Mesendoderm (in vitro differentiated cells): Measurements from ENCODE around the gene PLEKHB2.
"Not testable (repeated sequence)": the region's sequence is repeated elsewhere in the genome, so short reads cannot be mapped to it uniquely, and the experiment has no call there.

ENCODE experiments used
- DNase-seq: peaks from one replicate; pipeline ENCODE4 v3.0.0; 2013
- H2AK5ac ChIP-seq: 2 replicates; pipeline ENCODE4 v1.6.1; 2013; ENCODE audit warnings: low read length, inconsistent platforms
- H2BK120ac ChIP-seq: 2 replicates; pipeline ENCODE4 v1.6.1; 2013; ENCODE audit warnings: low read depth, mild to moderate bottlenecking, low read length, moderate library complexity, mixed read lengths
- H2BK15ac ChIP-seq: replicated peaks from 2 replicates; pipeline ENCODE4 v1.6.1; 2013; ENCODE audit warnings: low read depth, mild to moderate bottlenecking, moderate library complexity
- H2BK5ac ChIP-seq: 2 replicates; pipeline ENCODE4 v1.6.1; 2013; ENCODE audit warnings: low read length, inconsistent platforms
- H3K18ac ChIP-seq: 2 replicates; pipeline ENCODE4 v1.6.1; 2013; ENCODE audit warnings: mild to moderate bottlenecking, low read length, mixed read lengths
- H3K23ac ChIP-seq: one replicate; pipeline ENCODE4 v1.6.1; 2013; ENCODE audit warnings: low read length
- H3K27ac ChIP-seq: 2 replicates; pipeline ENCODE4 v1.5.1; 2013; ENCODE audit warnings: low read depth, mild to moderate bottlenecking, inconsistent platforms, low read length, moderate library complexity
- H3K27me3 ChIP-seq: 2 replicates; pipeline ENCODE4 v1.6.1; 2013; ENCODE audit warnings: low read length, control low read depth, mild to moderate bottlenecking, inconsistent platforms; ENCODE audit not compliant: insufficient read depth, poor library complexity
- H3K36me3 ChIP-seq: 2 replicates; pipeline ENCODE4 v1.6.1; 2013; ENCODE audit warnings: low read length, inconsistent platforms; ENCODE audit not compliant: control insufficient read depth, insufficient read depth
- H3K4ac ChIP-seq: one replicate; pipeline ENCODE4 v1.6.1; 2013; ENCODE audit warnings: low read depth, mild to moderate bottlenecking, low read length, moderate library complexity
- H3K4me1 ChIP-seq: 2 replicates; pipeline ENCODE4 v1.6.1; 2013; ENCODE audit warnings: low read depth, low read length, inconsistent platforms; ENCODE audit not compliant: control insufficient read depth
- H3K4me2 ChIP-seq: 2 replicates; pipeline ENCODE4 v1.6.1; 2013; ENCODE audit warnings: low read length
- H3K4me3 ChIP-seq: 2 replicates; pipeline ENCODE4 v1.5.1; 2013; ENCODE audit warnings: mild to moderate bottlenecking, low read length
- H3K56ac ChIP-seq: one replicate; pipeline ENCODE4 v1.6.1; 2013; ENCODE audit warnings: low read length
- H3K79me1 ChIP-seq: 2 replicates; pipeline ENCODE4 v1.6.1; 2013; ENCODE audit warnings: low read length, inconsistent platforms
- H3K79me2 ChIP-seq: 2 replicates; pipeline ENCODE4 v1.6.1; 2013; ENCODE audit warnings: mild to moderate bottlenecking, low read length; ENCODE audit not compliant: control insufficient read depth, insufficient read depth
- H3K9ac ChIP-seq: 2 replicates; pipeline ENCODE4 v1.6.1; 2013; ENCODE audit warnings: low read length, inconsistent platforms
- H4K5ac ChIP-seq: one replicate; pipeline ENCODE4 v1.6.1; 2013; ENCODE audit warnings: low read length
- H4K8ac ChIP-seq: one replicate; pipeline ENCODE4 v1.6.1; 2013; ENCODE audit warnings: low read depth, mild to moderate bottlenecking, control low read depth, low read length, moderate library complexity
- WGBS: extraction: QIAGEN DNeasy Blood & Tissue Kit; methylation state at CpG from one replicate; pipeline ENCODE4 v1.1.7; 2013; ENCODE audit warnings: low lambda C conversion rate, missing lambda C conversion rate; ENCODE audit not compliant: insufficient coverage; ENCODE audit errors: extremely low coverage; 5-methylcytosine and 5-hydroxymethylcytosine counted together

Gene PLEKHB2

DNA sequence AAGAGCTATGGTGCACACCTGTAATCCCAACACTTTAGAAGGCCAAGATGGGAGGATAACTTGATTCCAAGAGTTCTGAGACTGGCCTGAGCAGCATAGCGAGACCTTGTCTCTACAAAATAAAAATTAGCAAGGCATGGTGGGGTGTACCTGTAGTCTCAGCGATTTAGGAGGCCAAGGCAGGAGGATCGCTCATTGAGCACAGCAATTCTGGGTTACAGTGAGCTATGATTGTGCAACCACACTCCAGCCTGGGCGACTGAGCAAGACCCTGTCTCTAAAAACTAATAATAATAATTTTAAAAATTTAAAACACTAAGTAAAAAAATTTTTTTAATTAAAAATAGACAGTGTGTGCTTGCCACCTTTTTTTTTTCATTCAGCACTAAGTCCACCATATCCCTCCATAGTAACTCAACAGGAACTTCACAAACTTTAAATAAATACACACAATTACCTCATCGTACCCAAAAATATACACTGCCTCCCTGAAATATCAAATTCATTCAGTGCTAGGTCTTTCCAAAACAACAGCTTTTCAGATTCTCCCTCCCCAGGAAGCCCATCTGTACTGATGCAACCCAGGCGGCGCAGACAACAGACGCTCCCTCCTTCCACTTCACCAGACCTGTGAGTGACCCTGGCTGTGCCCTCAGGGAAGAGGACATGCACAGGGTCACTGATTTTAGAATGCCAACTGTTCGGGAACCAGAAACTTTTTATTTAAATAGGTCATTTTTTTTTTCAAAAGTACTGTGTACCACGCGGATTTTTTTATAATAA lies 41.4 kb upstream of the PLEKHB2 start:
- Histone ChIP-seq H3K79me2 (peaks cover 70% of the 10 kb centered on the region), H2BK15ac (no peak overlapping the region), H3K27ac (peak overlapping the region; percentile 30), H3K27me3 (no peaks in the 10 kb centered on the region), H4K5ac (no peak overlapping the region), H3K4me2 (no peak overlapping the region), H3K79me1 (peaks cover 24% of the 10 kb centered on the region), H2BK120ac (no peak overlapping the region), H4K8ac (peak overlapping the region; percentile 2), H3K4ac (no peak overlapping the region), H2AK5ac (no peak overlapping the region), H3K23ac (no peak overlapping the region), H3K4me1 (peaks cover 4% of the 10 kb centered on the region), H3K56ac (no peak overlapping the region), H2BK5ac (no peak overlapping the region), H3K9ac (no peak overlapping the region), H3K4me3 (no peak overlapping the region), H3K18ac (no peak overlapping the region), H3K36me3 (peaks cover 6% of the 10 kb centered on the region)
- DNase-seq, result peak; percentile 27
- 100% methylated on average over 3 of the region's 11 CpGs for WGBS

DNA sequence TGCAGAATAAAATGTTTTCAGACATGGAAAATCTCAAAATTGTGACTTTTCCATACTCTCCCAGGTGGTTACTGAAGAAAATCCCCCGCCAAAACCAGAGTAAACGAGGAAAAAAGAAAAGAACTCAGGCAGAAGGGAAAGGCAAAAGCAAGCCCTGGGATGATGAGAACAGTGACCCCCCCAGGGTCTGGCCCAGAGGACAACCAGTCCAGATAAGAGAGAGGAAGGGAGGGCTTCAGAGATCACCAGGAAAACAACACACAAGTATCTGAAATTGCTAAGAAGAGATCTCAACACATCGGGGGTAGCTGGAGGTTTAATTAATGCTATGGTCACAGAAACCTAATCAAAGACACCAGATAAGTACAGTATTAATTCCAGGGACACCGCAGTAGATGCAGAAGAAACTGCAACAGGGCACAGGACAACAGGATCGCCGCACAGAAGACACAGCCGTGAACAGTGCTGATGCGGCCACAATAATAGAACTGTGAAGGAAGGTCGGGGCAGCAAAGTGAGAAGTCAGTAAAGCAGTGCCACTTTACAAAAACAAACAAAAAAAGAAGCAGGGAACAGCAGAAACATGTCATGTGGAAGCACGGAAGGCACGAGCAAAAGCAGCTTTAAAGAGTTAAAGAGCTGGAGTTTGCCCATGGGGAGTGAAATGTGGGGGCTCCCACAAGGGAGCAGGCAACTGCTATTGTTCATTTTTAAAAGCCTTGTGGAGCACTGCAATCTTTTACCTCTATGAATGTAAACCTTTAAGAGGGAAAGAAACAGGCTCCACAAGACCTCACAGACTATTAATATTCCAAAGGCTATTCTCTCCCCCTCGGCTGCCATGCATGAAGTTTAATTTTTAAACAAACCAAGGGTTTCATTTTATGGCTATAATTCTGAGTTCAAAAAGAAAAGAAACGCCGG lies 40.3 kb upstream of the PLEKHB2 start:
- H2BK120ac ChIP-seq, result no peak overlapping the region
- no peak overlapping the region for H2BK5ac ChIP-seq
- no peak overlapping the region for H2AK5ac ChIP-seq
- no peak overlapping the region for H3K4me3 ChIP-seq
- H3K4ac ChIP-seq, result no peak overlapping the region
- no peak overlapping the region for H3K18ac ChIP-seq
- no peak overlapping the region for H2BK15ac ChIP-seq
- no peak overlapping the region for H3K4me2 ChIP-seq
- H3K36me3 ChIP-seq, result peaks cover 6% of the 10 kb centered on the region
- peaks cover 4% of the 10 kb centered on the region for H3K4me1 ChIP-seq
- H3K23ac ChIP-seq, result no peak overlapping the region
- no peak overlapping the region for H4K8ac ChIP-seq
- no peak overlapping the region for H3K9ac ChIP-seq
- no peak overlapping the region for H4K5ac ChIP-seq
- peaks cover 67% of the 10 kb centered on the region for H3K79me2 ChIP-seq
- H3K79me1 ChIP-seq, result peaks cover 21% of the 10 kb centered on the region
- H3K27ac ChIP-seq, result no peak overlapping the region
- WGBS, result no CpG with 5 or more reads among the region's 14 CpGs
- no peak overlapping the region for H3K56ac ChIP-seq
- no peaks in the 10 kb centered on the region for H3K27me3 ChIP-seq
- DNase-seq, result no peak

DNA sequence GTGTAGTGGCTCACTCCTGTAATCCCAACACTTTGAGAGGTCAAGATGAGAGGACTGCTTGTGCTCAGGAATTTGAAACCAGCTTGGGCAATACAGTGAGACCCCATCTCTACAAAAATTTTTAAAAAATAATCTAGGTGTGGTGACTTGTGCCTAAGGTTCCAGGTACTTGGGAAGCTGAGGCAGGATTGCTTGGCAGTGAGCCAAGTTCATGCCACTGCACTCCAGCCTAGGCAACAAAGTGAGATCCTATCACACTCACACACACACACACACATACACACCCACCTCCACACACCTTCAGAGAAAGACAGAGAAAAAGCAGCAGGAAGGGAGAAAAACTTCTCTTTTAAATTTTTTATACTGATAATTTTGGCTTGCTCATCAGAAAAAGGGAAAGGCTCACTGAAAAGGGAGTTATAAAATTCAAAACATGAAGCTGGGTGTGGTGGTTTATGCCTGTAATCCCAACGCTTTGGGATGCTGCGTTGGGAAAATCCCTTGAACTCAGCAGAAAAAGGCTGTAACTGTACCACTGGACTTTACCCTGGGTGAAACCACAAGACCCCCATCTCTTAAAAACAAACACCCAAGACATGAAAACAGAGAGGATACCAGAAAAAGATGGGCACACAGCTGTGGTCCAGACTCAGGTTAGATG lies 37.5 kb upstream of the PLEKHB2 start:
- Histone ChIP-seq H3K4me2 (no peak overlapping the region), H3K9ac (no peak overlapping the region), H3K27ac (no peak overlapping the region), H3K4ac (no peak overlapping the region), H3K18ac (no peak overlapping the region), H3K4me3 (no peak overlapping the region), H3K23ac (no peak overlapping the region), H3K36me3 (peaks cover 9% of the 10 kb centered on the region), H3K79me1 (peaks cover 21% of the 10 kb centered on the region), H4K5ac (no peak overlapping the region), H3K27me3 (no peaks in the 10 kb centered on the region), H2BK120ac (no peak overlapping the region), H3K56ac (no peak overlapping the region), H2BK15ac (no peak overlapping the region), H2AK5ac (no peak overlapping the region), H2BK5ac (no peak overlapping the region), H3K4me1 (peaks cover 2% of the 10 kb centered on the region), H4K8ac (no peak overlapping the region), H3K79me2 (peaks cover 64% of the 10 kb centered on the region)
- DNase-seq, result no peak
- WGBS, result no CpG with 5 or more reads among the region's 2 CpGs

DNA sequence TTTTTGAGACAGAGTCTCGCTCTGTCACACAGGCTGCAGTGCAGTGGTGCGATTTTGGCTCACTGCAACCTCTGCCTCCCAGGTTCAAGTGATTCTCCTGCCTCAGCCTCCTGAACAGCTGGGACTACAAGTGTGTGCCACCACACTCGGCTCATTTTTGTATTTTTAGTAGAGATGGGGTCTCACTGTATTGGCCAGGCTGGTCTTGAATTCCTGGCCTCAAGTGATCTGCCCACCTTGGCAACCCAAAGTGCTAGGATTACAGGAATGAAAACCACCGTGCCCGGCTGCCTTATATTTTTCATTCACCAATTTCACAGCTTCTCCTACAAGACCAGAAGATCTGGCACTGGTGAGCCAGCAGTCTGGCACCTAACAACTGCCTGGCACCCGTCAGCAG lies 37.0 kb upstream of the PLEKHB2 start:
- DNase-seq, H3K36me3 ChIP-seq, H2BK5ac ChIP-seq, H3K4ac ChIP-seq, H4K5ac ChIP-seq, H3K9ac ChIP-seq, H3K23ac ChIP-seq, H2BK15ac ChIP-seq, H3K27me3 ChIP-seq, H3K27ac ChIP-seq, H3K18ac ChIP-seq, H3K4me1 ChIP-seq, H2BK120ac ChIP-seq, H4K8ac ChIP-seq, H2AK5ac ChIP-seq, H3K4me3 ChIP-seq, H3K4me2 ChIP-seq, H3K56ac ChIP-seq: not testable (repeated sequence)
- WGBS, result no CpG with 5 or more reads among the region's 6 CpGs
- peaks cover 23% of the 10 kb centered on the region for H3K79me1 ChIP-seq
- peaks cover 66% of the 10 kb centered on the region for H3K79me2 ChIP-seq

DNA sequence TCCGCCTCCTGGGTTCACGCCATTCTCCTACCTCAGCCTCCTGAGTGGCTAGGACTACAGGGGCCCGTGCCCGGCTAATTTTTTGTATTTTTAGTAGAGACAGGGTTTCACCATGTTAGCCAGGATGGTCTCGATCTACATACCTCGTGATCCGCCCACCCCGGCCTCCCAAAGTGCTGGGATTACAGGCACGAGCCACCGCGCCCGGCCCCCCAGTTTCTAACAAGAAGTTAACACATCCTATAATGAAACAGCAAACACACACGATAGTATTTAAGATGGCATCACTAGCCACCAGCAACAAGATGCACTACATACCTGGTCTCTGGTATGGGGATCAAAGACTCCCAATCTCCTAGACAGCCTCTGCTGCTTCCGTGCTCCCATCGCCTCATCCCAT lies 29.6 kb upstream of the PLEKHB2 start:
- H3K36me3 ChIP-seq, DNase-seq, H4K8ac ChIP-seq, H4K5ac ChIP-seq, H2BK120ac ChIP-seq, H3K4me2 ChIP-seq, H3K9ac ChIP-seq, H3K23ac ChIP-seq, H2BK15ac ChIP-seq, H2AK5ac ChIP-seq, H3K27ac ChIP-seq, H3K27me3 ChIP-seq, H3K4me3 ChIP-seq: not testable (repeated sequence)
- Histone ChIP-seq H2BK5ac (peak overlapping the region; percentile 7), H3K79me2 (peaks cover 61% of the 10 kb centered on the region), H3K79me1 (peaks cover 31% of the 10 kb centered on the region), H3K18ac (peak overlapping the region; percentile 65), H3K4me1 (peaks cover 15% of the 10 kb centered on the region), H3K56ac (peak overlapping the region; percentile 11), H3K4ac (peak overlapping the region; percentile 26)
- WGBS, result no CpG with 5 or more reads among the region's 15 CpGs
